Chondrocyte (in vitro differentiated cells): ENCODE measurements around the gene SLC2A3. TPM values are rescaled to one million over a fixed set of nuclear protein-coding genes. Genes with fewer than 3 reads are reported as not detected.
A peak's percentile ranks its signal among the peaks of the same experiment; 100 is the strongest.
"Not testable (repeated sequence)": the region's sequence is repeated elsewhere in the genome, so short reads cannot be mapped to it uniquely, and the experiment has no call there.

ENCODE experiments used
- DNase-seq: peaks from one replicate; pipeline ENCODE4 v3.0.0; 2021; ENCODE audit warnings: mixed read lengths, low spot score
- H3K27ac Mint-ChIP-seq: one replicate; pipeline ENCODE4 v1.8.0; 2021; ENCODE audit warnings: mild to moderate bottlenecking, moderate library complexity, mixed read lengths; ENCODE audit not compliant: unreplicated experiment
- H3K27me3 Mint-ChIP-seq: 2 replicates; pipeline ENCODE4 v1.8.0; 2021; ENCODE audit warnings: low read depth, mixed read lengths
- H3K36me3 Mint-ChIP-seq: 2 replicates; pipeline ENCODE4 v1.8.0; 2021; ENCODE audit warnings: low read depth, mixed read lengths
- H3K4me1 Mint-ChIP-seq: 2 replicates; pipeline ENCODE4 v1.8.0; 2021; ENCODE audit warnings: low read depth, mild to moderate bottlenecking, mixed read lengths
- H3K4me3 Mint-ChIP-seq: one replicate; pipeline ENCODE4 v1.8.0; 2021; ENCODE audit warnings: mild to moderate bottlenecking, moderate library complexity, mixed read lengths; ENCODE audit not compliant: unreplicated experiment
- H3K9me3 Mint-ChIP-seq: 2 replicates; pipeline ENCODE4 v1.8.0; 2021; ENCODE audit warnings: low read depth, mixed read lengths
- total RNA-seq: library from RNA; stranded (reverse); gene quantifications from 3 replicates; pipeline ENCODE4 v1.2.1, GENCODE V29; 2021
- TF ChIP-seq, protein P1 (sequence below): fragments of 200-600 bp; sonication (generic); IDR thresholded peaks from 2 replicates; pipeline ENCODE4 v1.5.0; 2021; ENCODE audit warnings: antibody characterized with exemption, mild to moderate bottlenecking, moderate library complexity

SLC2A3 gene
- total RNA-seq, 1 donor from 2014 or later: 75.2 TPM

DNA sequence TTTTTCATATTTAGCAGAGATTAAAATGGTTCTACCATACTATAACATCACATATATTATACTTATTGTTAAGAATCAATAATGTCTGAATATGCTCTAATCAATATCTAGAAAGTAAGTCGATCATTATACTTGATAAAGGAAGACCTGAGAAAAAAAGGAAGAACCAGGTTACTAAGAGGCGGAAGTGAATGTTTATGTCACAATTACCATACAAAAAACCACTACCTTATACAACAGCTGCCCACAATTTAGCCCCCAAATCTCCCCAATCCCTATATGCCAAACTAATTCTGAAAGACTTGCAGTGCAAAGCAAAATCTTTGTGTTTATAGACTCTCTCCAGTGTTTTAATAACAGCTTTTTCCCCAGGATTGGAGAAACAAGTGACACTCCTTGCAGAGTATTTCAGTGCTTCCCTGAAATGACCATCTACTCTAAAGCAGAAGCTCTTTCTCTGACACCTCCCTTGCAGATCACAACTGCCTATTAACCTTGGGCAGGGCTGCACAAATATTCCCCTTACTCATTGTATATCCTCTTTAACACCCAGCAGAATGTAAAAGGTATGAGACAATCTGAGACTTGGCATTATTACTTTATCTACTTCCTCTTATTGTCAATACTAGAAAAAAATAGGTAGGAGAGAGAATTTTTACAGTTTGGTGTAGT, 12.7 kb upstream of the SLC2A3 start:
- Mint-ChIP-seq H3K4me3 (no peak overlapping the region), H3K4me1 (no peaks in the 10 kb centered on the region), H3K9me3 (no peaks in the 10 kb centered on the region), H3K27me3 (no peaks in the 10 kb centered on the region), H3K36me3 (no peaks in the 10 kb centered on the region), H3K27ac (no peak overlapping the region)
- DNase-seq: no peak
- TF ChIP-seq, protein P1, sequence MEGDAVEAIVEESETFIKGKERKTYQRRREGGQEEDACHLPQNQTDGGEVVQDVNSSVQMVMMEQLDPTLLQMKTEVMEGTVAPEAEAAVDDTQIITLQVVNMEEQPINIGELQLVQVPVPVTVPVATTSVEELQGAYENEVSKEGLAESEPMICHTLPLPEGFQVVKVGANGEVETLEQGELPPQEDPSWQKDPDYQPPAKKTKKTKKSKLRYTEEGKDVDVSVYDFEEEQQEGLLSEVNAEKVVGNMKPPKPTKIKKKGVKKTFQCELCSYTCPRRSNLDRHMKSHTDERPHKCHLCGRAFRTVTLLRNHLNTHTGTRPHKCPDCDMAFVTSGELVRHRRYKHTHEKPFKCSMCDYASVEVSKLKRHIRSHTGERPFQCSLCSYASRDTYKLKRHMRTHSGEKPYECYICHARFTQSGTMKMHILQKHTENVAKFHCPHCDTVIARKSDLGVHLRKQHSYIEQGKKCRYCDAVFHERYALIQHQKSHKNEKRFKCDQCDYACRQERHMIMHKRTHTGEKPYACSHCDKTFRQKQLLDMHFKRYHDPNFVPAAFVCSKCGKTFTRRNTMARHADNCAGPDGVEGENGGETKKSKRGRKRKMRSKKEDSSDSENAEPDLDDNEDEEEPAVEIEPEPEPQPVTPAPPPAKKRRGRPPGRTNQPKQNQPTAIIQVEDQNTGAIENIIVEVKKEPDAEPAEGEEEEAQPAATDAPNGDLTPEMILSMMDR: no peak

DNA sequence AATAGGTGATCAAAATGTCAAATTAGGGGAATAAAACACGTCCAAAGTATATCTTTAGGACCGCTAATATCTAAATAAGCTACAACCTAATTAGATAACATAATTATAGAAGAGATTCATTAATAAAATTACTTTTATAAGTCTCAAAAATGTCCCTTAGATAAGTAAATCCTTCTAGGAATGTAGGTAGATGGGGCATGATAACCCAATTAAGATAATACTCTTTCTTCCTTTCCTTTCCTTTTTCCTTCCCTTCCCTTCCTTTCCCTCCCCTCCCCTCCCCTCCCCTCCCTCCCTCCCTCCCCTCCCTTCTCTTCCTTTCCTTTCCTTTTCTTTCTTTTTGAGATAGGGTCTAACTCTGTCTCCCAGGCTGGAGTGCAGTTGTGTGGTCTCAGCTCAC, 11.0 kb upstream of the SLC2A3 start:
- H3K27me3 Mint-ChIP-seq: no peaks in the 10 kb centered on the region

DNA sequence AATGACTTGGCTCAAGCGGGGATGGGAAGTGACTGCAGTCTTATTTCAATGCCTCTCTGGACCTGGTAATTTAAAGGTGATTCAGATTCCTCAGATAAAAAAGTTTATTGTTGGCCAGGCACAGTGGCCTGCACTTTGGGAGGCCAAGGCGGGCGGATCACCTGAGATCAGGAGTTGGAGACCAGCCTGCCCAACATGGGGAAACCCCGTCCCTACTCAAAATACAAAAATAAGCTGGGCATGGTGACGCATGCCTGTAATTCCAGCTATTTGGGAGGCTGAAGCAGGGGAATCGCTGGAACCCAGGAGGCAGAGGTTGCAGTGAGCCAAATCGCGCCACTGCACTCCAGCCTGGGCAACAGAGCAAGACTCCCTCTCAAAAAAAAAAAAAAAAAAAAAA, 8.8 kb upstream of the SLC2A3 start:
- not testable (repeated sequence) for H3K27ac Mint-ChIP-seq, H3K36me3 Mint-ChIP-seq, H3K27me3 Mint-ChIP-seq, H3K9me3 Mint-ChIP-seq, DNase-seq, H3K4me3 Mint-ChIP-seq, H3K4me1 Mint-ChIP-seq

More for the DNA sequence above, 11.0 kb upstream of the SLC2A3 start:
- Mint-ChIP-seq H3K4me3 (no peak overlapping the region), H3K9me3 (no peaks in the 10 kb centered on the region), H3K36me3 (no peaks in the 10 kb centered on the region), H3K27ac (no peak overlapping the region), H3K4me1 (no peaks in the 10 kb centered on the region)
- TF ChIP-seq, protein P1: no peak
- no peak for DNase-seq

DNA sequence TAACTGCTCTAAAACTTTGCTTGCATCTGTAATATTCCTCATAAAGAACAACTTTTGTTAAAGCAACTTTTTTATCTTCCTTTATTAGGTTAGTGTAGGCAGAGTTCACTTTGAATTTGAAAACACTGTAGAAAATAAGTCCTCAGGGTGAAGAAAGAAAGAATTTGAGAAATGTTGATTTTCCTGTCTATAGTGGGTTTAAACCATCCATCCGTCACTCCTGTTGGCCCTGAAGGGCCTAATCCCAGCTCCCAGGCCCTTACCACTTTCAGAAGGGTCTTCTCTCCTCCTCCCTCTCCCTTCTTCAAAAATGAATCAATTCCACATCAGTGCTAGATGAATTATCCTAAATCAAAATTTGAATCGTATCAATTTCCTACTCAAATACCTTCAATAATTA, 4.9 kb upstream of the SLC2A3 start:
- H3K36me3 Mint-ChIP-seq: no peaks in the 10 kb centered on the region
- H3K9me3 Mint-ChIP-seq: no peaks in the 10 kb centered on the region
- DNase-seq: no peak
- H3K27me3 Mint-ChIP-seq: no peaks in the 10 kb centered on the region
- TF ChIP-seq, protein P1: no peak
- H3K4me1 Mint-ChIP-seq: peaks cover 7% of the 10 kb centered on the region
- no peak overlapping the region for H3K4me3 Mint-ChIP-seq
- no peak overlapping the region for H3K27ac Mint-ChIP-seq

DNA sequence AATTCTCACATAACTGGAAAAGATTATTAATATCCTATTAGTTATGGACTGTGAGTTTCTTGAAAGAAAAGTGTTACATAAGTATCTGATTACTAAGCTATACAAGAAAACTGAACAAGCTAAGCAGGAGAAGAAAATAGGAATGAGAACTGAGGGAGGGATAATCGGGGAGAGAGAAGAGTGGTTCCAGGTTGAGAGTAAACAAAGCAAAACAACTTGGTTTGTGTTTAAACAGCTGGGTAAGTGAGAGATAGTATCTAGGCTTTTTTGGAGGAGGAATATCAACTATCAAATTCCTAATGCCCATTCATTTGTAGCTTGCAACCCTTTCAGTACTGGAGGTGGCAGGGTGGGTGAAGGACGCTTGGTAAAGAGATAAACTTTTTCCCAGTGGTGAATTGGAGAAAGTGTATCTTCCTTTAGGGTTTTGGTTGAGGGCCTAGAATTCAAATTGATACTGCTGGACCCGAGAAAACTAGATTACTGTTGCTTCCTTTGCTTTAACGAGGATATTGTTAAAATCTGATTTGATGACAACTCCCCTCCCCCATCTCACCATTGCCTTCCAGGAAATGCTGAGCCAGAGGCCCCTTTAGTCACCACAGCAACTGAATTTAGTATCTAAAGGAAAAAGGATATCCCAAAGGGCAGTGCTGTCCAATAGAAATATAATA, 2.0 kb upstream of the SLC2A3 start:
- DNase-seq: no peak

More for the DNA sequence above, 2.0 kb upstream of the SLC2A3 start:
- no peak overlapping the region for H3K4me3 Mint-ChIP-seq
- TF ChIP-seq, protein P1: peak; percentile 55
- no peaks in the 10 kb centered on the region for H3K36me3 Mint-ChIP-seq
- no peaks in the 10 kb centered on the region for H3K27me3 Mint-ChIP-seq
- H3K27ac Mint-ChIP-seq: peak overlapping the region; percentile 5
- H3K9me3 Mint-ChIP-seq: no peaks in the 10 kb centered on the region
- H3K4me1 Mint-ChIP-seq: peaks cover 7% of the 10 kb centered on the region
